HG02973 (cell line): ENCODE measurements around the gene BNC2.
"Not testable (repeated sequence)": the region's sequence is repeated elsewhere in the genome, so short reads cannot be mapped to it uniquely, and the experiment has no call there.

ENCODE experiments used
- ATAC-seq: cut with Tn5 transposase; IDR thresholded peaks from one replicate; pipeline ENCODE4 v1.9.1; 2021; ENCODE audit warnings: moderate library complexity; ENCODE audit not compliant: unreplicated experiment

The BNC2 gene

DNA sequence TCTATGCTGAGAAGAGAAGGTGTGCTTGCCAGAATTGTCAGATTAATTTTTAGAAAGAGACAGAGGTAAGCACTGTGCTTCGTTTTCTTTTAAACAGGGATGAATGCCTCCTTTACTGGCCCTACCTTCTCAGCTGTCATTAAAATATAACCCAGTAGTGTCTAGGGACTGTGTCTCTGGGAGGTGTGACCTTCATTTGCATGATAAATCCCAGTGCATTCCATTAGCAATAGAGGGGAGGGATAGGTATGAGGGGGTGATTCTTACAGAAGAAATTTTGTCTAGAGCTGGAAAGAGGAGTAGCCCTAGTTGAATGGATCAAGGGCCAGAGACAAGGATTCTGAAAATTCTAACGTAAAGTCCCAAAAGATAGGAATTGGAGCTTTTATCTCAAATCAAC, 351.5 kb downstream of the BNC2 start:
- ATAC-seq: no peak

- no peak for ATAC-seq
Measured at GRCh38 chr9:16516891-16517290, 353.6 kb downstream of the BNC2 start.

- no peak for ATAC-seq
Measured at GRCh38 chr9:16515879-16516301, 354.6 kb downstream of the BNC2 start.

DNA sequence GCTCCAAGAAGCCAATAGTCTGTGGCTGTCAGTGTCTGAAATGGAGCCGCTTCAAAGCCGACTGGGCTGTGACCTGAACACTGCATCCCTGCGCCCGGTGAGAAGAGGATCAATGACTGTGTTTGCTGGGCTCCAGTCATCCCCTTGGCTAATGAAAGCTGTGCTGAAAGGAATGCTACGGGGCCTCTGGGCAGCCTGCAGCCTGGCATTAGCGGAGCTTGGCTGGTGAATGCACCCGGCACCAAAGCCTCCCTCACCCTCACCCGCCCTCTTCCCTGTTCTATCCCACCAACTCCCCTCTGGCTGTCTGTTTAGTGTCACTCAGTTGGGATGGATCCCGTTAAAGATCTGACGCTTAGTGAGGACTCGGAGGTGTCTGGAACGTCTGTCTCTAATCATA, 355.3 kb downstream of the BNC2 start:
- ATAC-seq: no peak

DNA sequence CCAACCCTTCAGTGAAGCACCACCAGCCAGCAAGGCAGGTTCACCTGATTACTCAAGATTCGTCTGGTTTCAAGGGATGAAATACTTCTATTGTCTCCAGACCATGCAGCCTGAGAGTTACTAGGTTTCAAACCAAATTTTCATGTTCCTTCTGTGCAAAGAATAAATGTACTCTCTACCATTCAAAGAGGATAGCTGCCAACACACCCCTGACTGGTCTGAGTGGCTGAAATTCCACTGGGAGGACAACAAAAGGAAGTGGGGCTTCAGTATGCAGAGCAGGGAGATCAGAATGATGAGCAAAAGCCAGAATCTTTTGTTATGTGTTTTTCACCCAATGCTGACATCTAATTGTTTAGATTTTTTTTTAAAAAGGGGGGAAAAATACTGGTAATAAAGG, 356.3 kb downstream of the BNC2 start:
- ATAC-seq: no peak

- no peak for ATAC-seq
Measured at GRCh38 chr9:16512281-16512680, 358.2 kb downstream of the BNC2 start.

GRCh38 chr9:16510482-16510881, 360.0 kb downstream of the BNC2 start:
- ATAC-seq: no peak

- ATAC-seq: no peak
Measured at GRCh38 chr9:16509997-16510396, 360.5 kb downstream of the BNC2 start.

GRCh38 chr9:16505199-16505598, 365.3 kb downstream of the BNC2 start:
- no peak for ATAC-seq

GRCh38 chr9:16501726-16502125, 368.7 kb downstream of the BNC2 start:
- ATAC-seq: no peak

DNA sequence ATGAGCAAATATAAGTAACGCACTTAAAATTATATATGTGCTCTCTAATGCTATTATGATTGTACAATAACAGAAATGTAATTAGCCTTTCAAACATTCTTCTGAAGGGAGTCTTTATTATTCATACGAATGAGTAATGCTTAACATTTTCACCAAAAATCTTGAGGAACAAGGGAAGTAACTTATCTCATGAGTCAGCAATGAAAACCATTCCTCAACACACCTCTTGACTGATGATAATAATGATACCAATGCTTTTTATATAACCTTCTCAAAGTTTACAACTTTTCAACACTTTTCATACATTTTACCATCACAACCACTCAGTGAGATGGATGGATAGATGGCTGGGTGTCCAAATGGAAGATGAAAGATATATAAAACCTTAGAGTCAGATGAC, 369.3 kb downstream of the BNC2 start:
- no peak for ATAC-seq

DNA sequence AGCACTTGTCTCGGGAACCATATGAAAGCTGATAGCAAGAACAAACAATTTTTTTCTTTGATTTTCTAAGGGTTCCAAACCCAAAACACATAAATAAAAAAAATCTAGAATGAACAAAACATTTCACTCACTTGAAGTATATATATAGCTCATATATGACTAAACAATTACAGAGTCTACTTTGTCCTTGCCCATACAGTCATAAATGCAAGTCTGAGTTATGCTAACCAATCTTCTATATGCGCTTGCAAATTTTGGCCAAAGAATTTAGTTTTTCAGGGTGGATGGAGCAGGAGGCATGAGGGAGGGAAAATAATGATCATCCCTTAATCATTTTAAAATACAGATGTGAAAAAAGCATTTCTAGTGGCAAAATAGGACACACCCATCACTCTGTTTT, 370.1 kb downstream of the BNC2 start:
- ATAC-seq: no peak

DNA sequence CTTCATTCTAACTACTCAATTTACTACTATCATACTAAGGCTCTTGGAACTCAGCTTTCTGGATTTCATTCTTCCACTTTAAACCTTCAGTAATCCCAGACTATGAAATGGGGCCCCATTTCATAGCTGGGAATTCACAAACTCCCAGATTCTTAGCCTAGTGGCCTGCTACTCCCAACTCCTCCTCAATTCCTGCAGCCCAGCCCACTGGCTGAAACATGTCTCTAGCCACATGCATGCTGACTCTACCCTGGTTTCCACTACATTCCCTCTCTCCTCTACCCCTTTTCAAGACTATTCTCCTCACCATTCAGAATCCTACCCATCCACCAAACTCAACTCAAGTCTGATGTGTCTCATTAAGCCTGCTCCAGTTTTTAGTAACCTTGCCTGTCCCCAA, 370.6 kb downstream of the BNC2 start:
- no peak for ATAC-seq

- ATAC-seq: no peak
Measured at GRCh38 chr9:16496908-16497307, 373.6 kb downstream of the BNC2 start.

- no peak for ATAC-seq
Measured at GRCh38 chr9:16487915-16488314, 382.6 kb downstream of the BNC2 start.

- no peak for ATAC-seq
Measured at GRCh38 chr9:16485575-16486321, 384.7 kb downstream of the BNC2 start.

- ATAC-seq: no peak
Measured at GRCh38 chr9:16485160-16485559, 385.3 kb downstream of the BNC2 start.

DNA sequence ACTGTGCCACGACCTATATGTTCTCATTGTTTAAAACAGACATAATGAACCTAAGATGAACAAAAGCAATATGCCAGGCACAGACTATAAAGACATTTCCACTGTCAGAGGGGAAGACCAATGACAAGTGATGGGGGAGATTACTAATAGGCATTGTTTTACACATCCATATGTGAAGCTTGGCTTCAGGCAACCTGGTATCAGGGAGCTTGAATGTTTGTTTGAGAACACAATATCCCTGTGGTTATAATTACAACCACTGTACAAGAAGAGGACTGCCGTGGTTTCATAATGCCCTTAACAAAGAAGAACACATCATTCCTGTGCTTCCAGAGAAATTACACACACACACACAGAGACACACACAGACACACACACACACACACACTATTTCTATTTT, 385.7 kb downstream of the BNC2 start:
- ATAC-seq: no peak

DNA sequence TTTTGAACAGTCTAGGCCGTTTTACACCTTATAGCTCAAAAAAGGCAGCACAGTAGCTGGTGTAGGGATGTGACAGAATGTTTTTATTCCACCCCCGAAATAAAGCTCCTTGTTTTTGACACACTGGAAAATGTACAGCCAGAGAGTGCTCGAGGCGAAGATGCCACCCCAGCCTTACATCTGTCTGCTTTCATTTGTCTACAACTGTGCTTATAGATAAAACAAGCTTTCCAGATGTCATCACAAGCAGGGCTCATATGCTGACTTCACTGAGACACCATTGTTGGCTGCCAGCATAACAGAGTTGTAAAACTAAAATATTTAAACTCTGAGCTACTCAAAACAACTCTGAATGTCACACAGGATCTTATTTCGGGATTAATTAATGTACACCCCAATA, 386.3 kb downstream of the BNC2 start:
- ATAC-seq: no peak

DNA sequence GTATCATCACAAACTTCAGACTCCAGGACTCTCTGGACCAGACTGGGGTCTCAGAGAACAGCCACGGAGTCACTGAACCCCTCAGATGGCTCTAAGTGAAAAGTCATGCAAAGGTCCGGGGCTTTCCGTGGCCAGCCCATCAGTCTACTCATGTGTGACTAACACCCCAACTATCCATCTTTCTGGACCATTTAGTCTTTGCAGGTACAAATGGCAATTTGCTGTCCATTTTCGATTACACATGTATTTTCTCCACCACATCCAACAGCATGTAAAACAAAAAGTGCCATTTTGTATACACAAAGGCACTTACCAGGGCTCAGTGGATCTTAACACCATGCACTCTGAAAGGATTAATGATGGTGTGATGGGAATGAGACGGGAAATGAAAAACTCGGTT, 387.7 kb downstream of the BNC2 start:
- ATAC-seq: no peak

- not testable (repeated sequence) for ATAC-seq
Measured at GRCh38 chr9:16480584-16480983, 389.9 kb downstream of the BNC2 start.

DNA sequence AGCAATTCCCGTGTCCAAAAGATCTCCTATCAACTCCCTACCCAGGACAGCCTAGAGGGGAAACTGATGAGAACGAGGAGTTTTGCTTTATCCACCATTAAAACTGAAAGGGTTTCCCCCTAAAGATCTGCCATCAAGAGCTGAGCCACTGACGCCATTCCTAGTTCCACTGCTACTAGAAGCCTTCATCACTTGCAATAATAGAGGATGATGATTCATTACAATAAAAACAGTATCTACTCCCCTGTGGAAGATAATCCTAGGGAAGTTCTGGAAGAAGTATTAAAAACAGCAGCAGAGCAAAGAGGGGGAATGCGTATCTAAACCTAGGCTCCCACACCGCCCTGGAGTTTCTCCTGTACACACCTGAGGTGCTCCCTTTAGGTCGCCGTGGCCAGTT, 394.5 kb downstream of the BNC2 start:
- ATAC-seq: no peak

- no peak for ATAC-seq
Measured at GRCh38 chr9:16475257-16475656, 395.2 kb downstream of the BNC2 start.
